ENCODE results near the gene VSTM1.

The VSTM1 gene

DNA sequence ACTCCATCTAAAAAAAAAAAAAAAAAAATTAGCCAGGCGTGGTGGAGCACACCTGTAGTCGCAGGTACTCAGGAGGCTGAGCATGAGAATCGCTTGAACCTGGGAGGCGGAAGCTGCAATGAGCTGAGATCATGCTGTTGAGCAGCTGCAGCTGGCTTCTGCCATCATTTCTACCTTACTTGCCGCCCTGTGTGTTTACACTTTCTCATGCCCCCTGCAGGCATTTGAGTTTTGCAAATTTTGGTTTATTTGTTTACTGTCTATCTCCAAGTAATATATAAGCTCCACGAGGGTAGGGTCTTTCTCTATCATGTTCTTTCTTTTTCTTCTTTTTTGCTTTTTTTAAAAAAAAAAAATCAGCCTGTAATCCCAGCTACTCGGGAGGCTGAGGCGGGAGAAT, 54.3 kb downstream of the VSTM1 start:
- DNase-seq: no peak

DNA sequence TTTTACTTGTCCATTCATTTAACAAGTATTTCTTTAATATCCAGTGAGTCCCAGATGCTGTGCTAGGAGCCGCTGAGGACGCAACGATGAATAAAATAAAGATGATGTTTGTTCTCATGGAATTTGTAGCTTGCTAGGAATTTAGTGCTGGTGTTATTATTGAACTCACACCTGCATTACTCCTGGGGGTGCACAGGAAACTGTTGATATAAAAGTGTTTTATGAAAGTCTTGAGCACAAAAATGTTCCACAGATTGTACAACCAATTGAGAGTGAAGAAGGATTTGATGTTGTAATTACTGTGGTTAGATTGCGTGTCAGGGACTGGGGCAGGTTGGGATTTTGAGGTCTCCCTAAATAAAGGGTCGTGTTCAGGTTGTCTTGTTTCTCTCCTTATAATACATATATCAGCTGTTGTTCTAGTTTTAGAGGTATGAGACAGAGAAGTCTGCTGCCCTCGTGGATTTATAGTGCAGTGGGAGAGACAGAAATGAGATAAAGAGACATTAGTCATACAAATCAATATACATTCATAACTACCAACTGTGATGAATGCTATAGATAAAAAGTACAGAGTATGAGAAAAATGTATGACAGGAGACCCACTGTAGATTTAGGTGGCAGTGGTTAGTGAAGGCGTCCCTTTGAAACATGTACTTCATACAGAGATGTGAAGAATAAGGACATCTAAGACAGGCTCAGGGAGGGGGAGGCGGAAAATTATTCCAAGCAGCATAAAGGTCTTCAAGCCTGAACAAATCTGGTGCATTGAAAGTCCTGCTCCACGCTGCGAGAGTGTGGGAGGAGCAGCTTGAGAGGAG, 61.0 kb downstream of the VSTM1 start:
- DNase-seq: no peak

DNA sequence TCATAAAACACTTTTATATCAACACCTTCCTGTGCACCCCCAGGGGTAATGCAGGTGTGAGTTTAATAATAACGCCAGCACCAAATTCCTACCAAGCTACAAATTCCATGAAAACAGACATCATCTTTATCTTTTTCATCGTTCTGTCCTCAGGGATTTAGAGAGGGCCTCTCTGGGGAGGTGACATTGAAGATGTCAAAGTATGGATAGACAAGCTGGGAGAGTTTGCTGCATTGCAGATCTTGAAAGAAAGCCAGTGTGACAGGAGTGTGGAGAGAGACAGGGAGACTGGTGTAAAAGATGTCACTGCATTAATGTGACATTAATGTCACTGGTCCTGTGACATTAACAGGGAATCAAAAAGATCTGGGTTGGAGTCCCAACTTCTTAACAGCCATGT, 62.2 kb downstream of the VSTM1 start:
- no peak for DNase-seq

DNA sequence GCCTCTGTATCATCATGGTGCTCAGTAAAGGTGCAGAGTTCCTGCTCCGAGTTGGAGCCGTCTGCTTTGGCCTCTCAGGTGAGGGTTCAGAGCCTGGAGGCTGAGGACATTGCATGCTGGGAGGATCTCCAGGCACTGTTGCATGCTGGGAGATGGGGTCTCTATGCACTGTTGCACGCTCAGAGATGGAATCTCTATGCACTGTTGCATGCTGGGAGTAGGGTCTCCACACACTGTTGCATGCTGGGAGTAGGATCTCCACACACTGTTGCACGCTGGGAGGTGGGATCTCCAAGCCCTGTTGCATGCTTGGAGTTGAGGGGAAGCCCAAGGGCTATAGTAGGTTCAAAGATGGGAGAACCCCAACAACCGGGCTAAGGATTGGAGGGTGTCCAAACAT, 64.0 kb downstream of the VSTM1 start:
- no peak for DNase-seq

DNA sequence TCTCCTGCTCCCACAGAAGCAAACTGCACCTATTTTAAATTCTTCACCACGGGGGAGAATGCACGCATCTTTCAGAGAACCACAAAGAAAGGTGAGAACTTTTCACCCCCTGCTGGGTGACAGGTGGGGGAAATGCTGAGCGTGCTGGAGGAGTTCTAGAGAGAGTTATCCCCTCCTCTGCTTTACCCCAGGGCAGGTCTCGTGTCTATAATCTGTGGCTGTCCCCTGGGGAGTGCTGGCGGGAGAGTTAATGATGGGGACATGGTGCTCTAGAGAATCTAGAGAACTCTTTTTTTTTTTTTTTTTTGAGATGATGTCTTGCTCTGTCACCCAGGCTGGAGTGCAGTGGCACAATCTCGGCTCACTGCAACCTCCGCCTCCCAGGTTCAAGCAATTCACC, 65.5 kb downstream of the VSTM1 start:
- DNase-seq: no peak

DNA sequence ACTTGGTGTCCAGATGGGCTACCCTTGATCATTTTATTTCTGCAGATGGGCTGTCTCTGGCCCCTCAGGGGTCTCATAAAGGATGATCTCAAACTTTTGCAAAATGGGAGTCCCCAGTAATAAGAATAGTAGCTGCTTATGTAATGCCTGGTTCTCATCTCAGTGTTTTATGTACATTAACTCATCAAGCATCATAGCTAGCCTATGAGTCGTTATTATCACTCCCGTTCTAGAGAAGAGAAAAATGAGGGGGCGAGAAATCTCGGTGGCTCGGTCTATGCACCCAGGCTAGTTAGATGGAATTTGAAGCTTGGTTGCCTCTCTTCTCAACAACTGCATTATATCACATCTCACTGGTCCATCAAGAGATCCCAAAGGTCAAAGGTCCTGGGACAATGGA, 68.9 kb downstream of the VSTM1 start:
- no peak for DNase-seq

DNA sequence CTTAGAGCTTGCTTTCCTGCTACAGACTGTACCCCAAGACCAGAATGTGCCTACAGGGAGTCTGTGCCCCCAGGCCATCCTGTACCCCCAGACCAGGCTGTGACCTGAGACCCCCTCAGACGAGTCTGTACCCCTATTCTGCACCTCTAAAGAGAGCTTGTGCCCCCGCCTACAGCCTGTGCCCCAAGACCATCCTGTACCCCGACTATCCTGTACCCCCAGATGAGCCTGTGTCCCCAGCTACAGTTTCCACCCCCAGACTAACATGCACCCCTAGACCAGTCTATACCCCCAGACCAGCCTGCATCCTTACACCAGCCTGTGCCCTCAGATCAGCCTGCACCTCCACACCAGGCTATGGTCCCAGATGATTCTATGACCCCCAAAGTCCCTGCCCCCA, 70.2 kb downstream of the VSTM1 start:
- no peak for DNase-seq

DNA sequence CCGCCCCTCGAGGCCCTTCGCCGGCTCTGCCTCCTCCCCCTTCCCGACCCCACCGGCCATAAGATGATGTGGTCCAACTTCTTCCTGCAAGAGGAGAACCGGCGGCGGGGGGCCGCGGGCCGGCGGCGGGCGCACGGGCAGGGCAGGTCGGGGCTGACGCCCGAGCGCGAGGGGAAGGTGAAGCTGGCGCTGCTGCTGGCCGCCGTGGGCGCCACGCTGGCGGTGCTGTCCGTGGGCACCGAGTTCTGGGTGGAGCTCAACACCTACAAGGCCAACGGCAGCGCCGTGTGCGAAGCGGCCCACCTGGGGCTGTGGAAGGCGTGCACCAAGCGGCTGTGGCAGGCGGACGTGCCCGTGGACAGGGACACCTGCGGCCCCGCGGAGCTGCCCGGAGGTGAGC, 70.9 kb downstream of the VSTM1 start:
- no peak for DNase-seq

DNA sequence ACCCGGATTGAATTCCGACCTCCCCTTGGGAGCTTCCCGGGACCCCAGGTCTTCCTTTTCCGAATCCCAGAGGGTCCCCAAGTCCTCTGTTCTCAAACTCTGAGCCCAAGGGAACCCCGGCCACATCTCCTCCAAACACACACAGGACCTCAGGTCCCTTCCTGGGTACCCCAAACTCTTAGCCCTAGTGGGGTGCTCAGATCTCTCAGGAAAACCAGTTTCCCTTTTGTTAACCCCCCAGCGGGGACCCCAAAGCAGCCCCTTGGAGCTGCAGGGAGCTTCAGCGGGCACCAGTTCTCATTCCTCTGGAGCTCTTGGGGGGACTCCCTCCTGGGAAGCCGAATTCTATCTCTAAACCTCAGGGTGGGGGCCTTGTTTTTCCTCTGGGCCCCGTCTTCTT, 71.5 kb downstream of the VSTM1 start:
- no peak for DNase-seq

DNA sequence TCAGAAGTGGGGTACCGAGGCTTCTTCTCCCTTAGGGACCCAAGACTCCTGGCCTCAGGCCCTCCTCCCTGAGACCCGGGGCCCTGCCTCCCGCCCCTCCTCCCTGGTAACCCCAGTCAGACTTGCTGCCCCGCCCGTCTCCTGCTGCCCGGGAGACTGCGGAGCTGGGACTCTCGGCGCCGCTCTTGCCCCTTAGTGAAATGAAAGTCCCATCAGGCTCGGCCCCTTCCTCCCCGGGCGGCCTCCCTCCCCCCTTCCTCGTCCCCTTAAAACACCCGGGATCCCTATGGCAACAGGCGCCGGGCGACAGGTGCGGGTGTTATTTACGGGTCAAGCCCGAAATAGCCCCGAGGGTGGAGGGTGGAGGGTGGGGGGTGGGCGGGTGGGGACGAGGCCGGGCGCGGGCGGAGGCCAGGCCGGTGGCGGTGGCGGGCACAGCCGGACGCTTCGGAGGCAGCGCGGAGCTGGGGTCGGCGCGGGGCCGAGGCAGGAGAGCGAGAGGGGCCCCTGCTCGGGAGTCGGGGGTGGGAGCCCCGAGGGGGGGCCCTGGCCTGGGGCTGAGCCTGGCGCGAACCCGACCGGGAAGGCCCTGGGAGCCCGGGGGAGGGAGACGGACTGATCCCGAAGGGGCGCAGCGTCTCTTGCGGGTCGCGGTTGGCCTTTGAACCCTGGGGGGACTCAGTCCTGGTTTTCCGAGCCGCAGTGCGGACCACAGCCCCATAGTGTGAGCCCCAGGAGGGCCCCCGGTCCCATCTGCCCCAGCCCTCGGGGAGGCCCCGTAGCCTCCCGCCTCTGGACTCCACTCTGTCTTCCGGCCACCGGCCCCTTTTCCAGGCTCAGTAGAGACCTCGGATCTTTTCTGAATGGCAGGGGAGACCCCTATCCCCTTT, 72.2 kb downstream of the VSTM1 start, which contains the start of gene CACNG6:
Gene CACNG6, plus strand, starts transcription at position 414 of the 890 bp plus-strand sequence. CDS start 1,241 bp downstream, outside the sequence.
- DNase-seq: peak; percentile 83
